Measurements from ENCODE around the gene FLNB. TPM values are rescaled to one million over a fixed set of nuclear protein-coding genes. Genes with fewer than 3 reads are reported as not detected.

The FLNB gene
- total and polyA plus RNA-seq, 2 of the 4 experiments (the other 2 are of a cell fraction), result 78.0 to 136 TPM

DNA sequence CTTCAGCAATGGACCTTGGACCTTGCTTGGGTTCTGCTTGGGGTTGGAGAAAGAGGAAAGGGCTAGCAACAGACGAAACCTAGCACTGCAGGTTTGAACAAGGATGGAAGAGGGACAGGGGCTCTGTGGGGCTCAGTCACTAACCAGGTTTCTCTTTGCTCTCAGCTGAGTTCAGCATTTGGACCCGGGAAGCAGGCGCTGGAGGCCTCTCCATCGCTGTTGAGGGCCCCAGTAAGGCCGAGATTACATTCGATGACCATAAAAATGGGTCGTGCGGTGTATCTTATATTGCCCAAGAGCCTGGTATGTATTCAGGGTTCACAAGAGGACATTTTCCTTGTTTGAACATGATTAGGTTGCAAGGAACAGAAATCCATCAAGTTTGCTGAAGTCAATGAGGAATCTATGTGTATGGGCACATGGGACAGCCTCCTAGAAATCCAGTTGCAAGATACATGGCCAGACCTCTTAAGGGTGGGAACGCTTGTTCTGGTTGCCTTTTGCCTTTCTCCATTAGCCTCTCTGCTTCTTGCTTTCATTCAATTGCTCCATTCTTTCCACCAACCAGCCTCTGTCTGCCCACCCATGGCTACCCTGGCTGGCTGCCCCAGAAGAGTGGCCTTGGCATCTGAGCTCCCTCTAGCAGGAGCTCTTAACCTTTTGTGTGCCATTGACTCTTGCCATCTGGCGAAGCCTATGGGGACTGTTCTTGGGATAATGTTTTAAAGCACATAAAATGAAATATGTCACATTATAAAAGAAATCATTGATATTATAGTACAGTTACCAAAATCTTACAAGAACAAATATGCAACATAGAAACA lies 146.6 kb downstream of the FLNB start:
- no peaks in the 10 kb centered on the region for H3K9me3 ChIP-seq (ENCODE audit: control insufficient read depth, insufficient read depth, low read length)
- no TSS peak for BruUV-seq (replicated peaks)
- H2AFZ ChIP-seq (replicated peaks; ENCODE audit: low read length, poor library complexity), result no peak overlapping the region
- DNase-seq, result no peak
- intact Hi-C loops (cut with micrococcal nuclease) (no loop called here), dilution Hi-C loops (cut with HindIII; ENCODE audit: low sequenced_read_pairs, unreplicated experiment) (no loop called here), in situ Hi-C loops (cut with MboI; ENCODE audit: low sequenced_read_pairs) (no loop called here)
- H2AK9ac ChIP-seq (replicated peaks; ENCODE audit: low read depth, low read length, poor library complexity), result no peak overlapping the region
- H4K20me1 ChIP-seq (ENCODE audit: insufficient read depth, low read length), result peaks cover 6% of the 10 kb centered on the region
- no peak overlapping the region for H3K14ac ChIP-seq (replicated peaks; ENCODE audit: low read depth, low read length)
- H2BK20ac ChIP-seq (ENCODE audit: low read depth, low read length), result no peak overlapping the region
- CTCF ChIA-PET, result no interaction called here
- no peak overlapping the region for H4K8ac ChIP-seq (ENCODE audit: low read depth in 2 of 2, low read length in 2 of 2)
- peaks cover 2% of the 10 kb centered on the region; the same call in 1 of the 2 replicates for H3K4me1 ChIP-seq (ENCODE audit: control insufficient read depth, insufficient read depth, low read length)
- H3K27ac ChIP-seq (ENCODE audit: insufficient read depth, low read length), result no peak overlapping the region
- H2BK120ac ChIP-seq (ENCODE audit: low read depth, low read length), result no peak overlapping the region
- H4K5ac ChIP-seq (ENCODE audit: low read depth, low read length), result no peak overlapping the region
- peaks cover 68% of the 10 kb centered on the region for H3K36me3 ChIP-seq (ENCODE audit: control insufficient read depth, insufficient read depth, low read length)
- peaks cover 18 to 20% of the 10 kb centered on the region in 2 experiments; a peak in 3 of 4 replicates for H3K79me1 ChIP-seq (ENCODE audit: low read depth in 1 of 2, low read length in 2 of 2)
- H3K9me1 ChIP-seq (ENCODE audit: insufficient read depth, low read length), result peaks cover 14% of the 10 kb centered on the region
- ATAC-seq (ENCODE audit: low read depth), result no peak
- 90% methylated on average over 5 of the region's 10 CpGs; no CpG with 5 or more reads in 1 of the 2 experiments for WGBS, 2 experiments (ENCODE audit: extremely low coverage in 2 of 2, insufficient read length in 1 of 2)
- no peak for TF ChIP-seq RCOR1 (IDR thresholded peaks at IDR 0.05; ENCODE audit: insufficient replicate concordance, low read length)
- TF ChIP-seq POLR2A (IDR thresholded peaks at IDR 0.05; ENCODE audit: low read depth, low read length), result no peak
- no peak for TF ChIP-seq CHD1 (IDR thresholded peaks at IDR 0.05; ENCODE audit: low read depth, low read length)
- TF ChIP-seq, protein P1, sequence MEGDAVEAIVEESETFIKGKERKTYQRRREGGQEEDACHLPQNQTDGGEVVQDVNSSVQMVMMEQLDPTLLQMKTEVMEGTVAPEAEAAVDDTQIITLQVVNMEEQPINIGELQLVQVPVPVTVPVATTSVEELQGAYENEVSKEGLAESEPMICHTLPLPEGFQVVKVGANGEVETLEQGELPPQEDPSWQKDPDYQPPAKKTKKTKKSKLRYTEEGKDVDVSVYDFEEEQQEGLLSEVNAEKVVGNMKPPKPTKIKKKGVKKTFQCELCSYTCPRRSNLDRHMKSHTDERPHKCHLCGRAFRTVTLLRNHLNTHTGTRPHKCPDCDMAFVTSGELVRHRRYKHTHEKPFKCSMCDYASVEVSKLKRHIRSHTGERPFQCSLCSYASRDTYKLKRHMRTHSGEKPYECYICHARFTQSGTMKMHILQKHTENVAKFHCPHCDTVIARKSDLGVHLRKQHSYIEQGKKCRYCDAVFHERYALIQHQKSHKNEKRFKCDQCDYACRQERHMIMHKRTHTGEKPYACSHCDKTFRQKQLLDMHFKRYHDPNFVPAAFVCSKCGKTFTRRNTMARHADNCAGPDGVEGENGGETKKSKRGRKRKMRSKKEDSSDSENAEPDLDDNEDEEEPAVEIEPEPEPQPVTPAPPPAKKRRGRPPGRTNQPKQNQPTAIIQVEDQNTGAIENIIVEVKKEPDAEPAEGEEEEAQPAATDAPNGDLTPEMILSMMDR (conservative IDR thresholded peaks at IDR 0.05; ENCODE audit: low read depth, low read length), result no peak
- no peak for TF ChIP-seq NFE2L2 (IDR thresholded peaks at IDR 0.05; ENCODE audit: low read depth, low read length)
- no peak for TF ChIP-seq SMC3 (IDR thresholded peaks at IDR 0.05; ENCODE audit: low read depth, low read length)
- TF ChIP-seq, protein P2, sequence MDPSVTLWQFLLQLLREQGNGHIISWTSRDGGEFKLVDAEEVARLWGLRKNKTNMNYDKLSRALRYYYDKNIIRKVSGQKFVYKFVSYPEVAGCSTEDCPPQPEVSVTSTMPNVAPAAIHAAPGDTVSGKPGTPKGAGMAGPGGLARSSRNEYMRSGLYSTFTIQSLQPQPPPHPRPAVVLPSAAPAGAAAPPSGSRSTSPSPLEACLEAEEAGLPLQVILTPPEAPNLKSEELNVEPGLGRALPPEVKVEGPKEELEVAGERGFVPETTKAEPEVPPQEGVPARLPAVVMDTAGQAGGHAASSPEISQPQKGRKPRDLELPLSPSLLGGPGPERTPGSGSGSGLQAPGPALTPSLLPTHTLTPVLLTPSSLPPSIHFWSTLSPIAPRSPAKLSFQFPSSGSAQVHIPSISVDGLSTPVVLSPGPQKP (IDR thresholded peaks at IDR 0.05; ENCODE audit: borderline replicate concordance, low read depth, low read length), result no peak
- TF ChIP-seq, protein P3, sequence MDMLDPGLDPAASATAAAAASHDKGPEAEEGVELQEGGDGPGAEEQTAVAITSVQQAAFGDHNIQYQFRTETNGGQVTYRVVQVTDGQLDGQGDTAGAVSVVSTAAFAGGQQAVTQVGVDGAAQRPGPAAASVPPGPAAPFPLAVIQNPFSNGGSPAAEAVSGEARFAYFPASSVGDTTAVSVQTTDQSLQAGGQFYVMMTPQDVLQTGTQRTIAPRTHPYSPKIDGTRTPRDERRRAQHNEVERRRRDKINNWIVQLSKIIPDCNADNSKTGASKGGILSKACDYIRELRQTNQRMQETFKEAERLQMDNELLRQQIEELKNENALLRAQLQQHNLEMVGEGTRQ (IDR thresholded peaks at IDR 0.05; ENCODE audit: low read depth, low read length), result no peak
- H2AK5ac ChIP-seq (ENCODE audit: low read depth, low read length), result no peak overlapping the region
- no peaks in the 10 kb centered on the region for H3K27me3 ChIP-seq (ENCODE audit: control insufficient read depth, insufficient read depth, low read length)
- no peak overlapping the region for H2BK5ac ChIP-seq (ENCODE audit: low read depth, low read length, poor library complexity, severe bottlenecking)
- H3K9ac ChIP-seq (ENCODE audit: low read depth, low read length), result no peak overlapping the region
- no peak overlapping the region for H3K18ac ChIP-seq (ENCODE audit: low read depth, low read length)
- no peak overlapping the region for H3K4me3 ChIP-seq (ENCODE audit: insufficient read depth, low read depth, low read length)
- no peak overlapping the region for H3K56ac ChIP-seq (ENCODE audit: extremely low read depth, insufficient read depth, low read length)
- H3K23ac ChIP-seq (ENCODE audit: low read depth, low read length), result no peak overlapping the region
- POLR2A ChIA-PET (ENCODE audit: unreplicated experiment), result no interaction called here
- H3K4ac ChIP-seq (ENCODE audit: low read depth, low read length), result no peak overlapping the region
- no peak overlapping the region for H2BK15ac ChIP-seq (ENCODE audit: low read depth, low read length)
- H4K91ac ChIP-seq (ENCODE audit: insufficient read depth, low read depth, low read length), result no peak overlapping the region
- H3K4me2 ChIP-seq (ENCODE audit: low read depth, low read length), result no peak overlapping the region
